GM23338 (cell line): ENCODE data around the gene GMPR. TPM values are rescaled to one million over a fixed set of nuclear protein-coding genes. Genes with fewer than 3 reads are reported as not detected.

Experiments
- ATAC-seq: fragments of 200-7000 bp; cut with Tn5 transposase; 3 replicates; pipeline ENCODE4 v1.9.1; 2020
- DNase-seq: peaks from one replicate; pipeline ENCODE4 v3.0.0-alpha.2; 2015; ENCODE audit warnings: low spot score
- H2AFZ ChIP-seq: fragments of 200-600 bp; sonication (generic); 2 replicates; pipeline ENCODE4 v1.8.0; 2016; ENCODE audit warnings: antibody characterized with exemption, mild to moderate bottlenecking, moderate library complexity
- H3F3A ChIP-seq: fragments of 200-600 bp; sonication (generic); replicated peaks from 2 replicates; pipeline ENCODE4 v1.8.0; 2017; ENCODE audit warnings: antibody characterized with exemption, mixed run types, low read depth
- H3K27ac ChIP-seq: fragments of 200-600 bp; sonication (generic); 2 replicates; pipeline ENCODE4 v1.6.1; 2016; ENCODE audit warnings: low read depth
- H3K27me3 ChIP-seq: fragments of 200-600 bp; sonication (generic); 2 replicates; pipeline ENCODE4 v1.8.0; 2016; ENCODE audit warnings: mild to moderate bottlenecking, mixed run types, moderate library complexity; ENCODE audit not compliant: insufficient read depth
- H3K36me3 ChIP-seq: fragments of 200-600 bp; sonication (generic); 2 replicates; pipeline ENCODE4 v1.8.0; 2016; ENCODE audit warnings: mild to moderate bottlenecking; ENCODE audit not compliant: insufficient read depth
- H3K4me1 ChIP-seq: fragments of 200-600 bp; sonication (generic); 2 replicates; pipeline ENCODE4 v1.8.0; 2016; ENCODE audit warnings: mild to moderate bottlenecking, moderate library complexity; ENCODE audit not compliant: insufficient read depth
- H3K4me2 ChIP-seq: fragments of 200-600 bp; sonication (generic); 2 replicates; pipeline ENCODE4 v1.7.1; 2017; ENCODE audit warnings: mixed run types
- H3K4me3 ChIP-seq: fragments of 200-600 bp; sonication (generic); 2 replicates; pipeline ENCODE4 v1.6.1; 2016; ENCODE audit warnings: mixed run types
- H3K79me2 ChIP-seq: fragments of 200-600 bp; sonication (generic); replicated peaks from 2 replicates; pipeline ENCODE4 v1.8.0; 2017; ENCODE audit warnings: mild to moderate bottlenecking; ENCODE audit not compliant: insufficient read depth
- H3K9me2 ChIP-seq: fragments of 200-600 bp; sonication (generic); 2 replicates; pipeline ENCODE4 v1.8.0; 2017; ENCODE audit not compliant: insufficient read depth
- H4K20me1 ChIP-seq: fragments of 200-600 bp; sonication (generic); replicated peaks from 2 replicates; pipeline ENCODE4 v1.8.0; 2017; ENCODE audit warnings: mild to moderate bottlenecking; ENCODE audit not compliant: insufficient read depth
- H3K27ac Mint-ChIP-seq: 2 replicates; pipeline ENCODE4 v1.8.0; 2020; ENCODE audit warnings: inconsistent platforms, mild to moderate bottlenecking, moderate library complexity, mixed read lengths
- H3K27me3 Mint-ChIP-seq: 3 replicates; pipeline ENCODE4 v1.8.0; 2022; ENCODE audit warnings: low read depth, mild to moderate bottlenecking, moderate library complexity, mixed read lengths, inconsistent platforms; ENCODE audit not compliant: insufficient read depth, poor library complexity
- H3K36me3 Mint-ChIP-seq: 3 replicates; pipeline ENCODE4 v1.8.0; 2021; ENCODE audit warnings: low read depth, mild to moderate bottlenecking, inconsistent platforms, moderate library complexity, mixed read lengths
- H3K4me1 Mint-ChIP-seq: 3 replicates; pipeline ENCODE4 v1.8.0; 2020; ENCODE audit warnings: mild to moderate bottlenecking, inconsistent platforms, mixed read lengths
- H3K4me3 Mint-ChIP-seq: 3 replicates; pipeline ENCODE4 v1.8.0; 2021; ENCODE audit warnings: moderate library complexity, mild to moderate bottlenecking, inconsistent platforms, mixed read lengths
- H3K9me3 Mint-ChIP-seq: 3 replicates; pipeline ENCODE4 v1.8.0; 2020; ENCODE audit warnings: moderate library complexity, mild to moderate bottlenecking, inconsistent platforms, mixed read lengths
- CREB1 ChIP-seq: fragments of 250-450 bp; sonication (Bioruptor Pico); IDR thresholded peaks from 2 replicates; pipeline ENCODE4 v1.5.0; 2020; ENCODE audit warnings: low read depth, mild to moderate bottlenecking, moderate library complexity
- CTCF ChIP-seq, 2 experiments: fragments of 200-600 bp in 1 of 2; sonication (generic) in 1 of 2; conservative IDR thresholded peaks; 2 replicates each; pipeline versions ENCODE4 v1.5.1 to v1.6.1; 2016 to 2017; ENCODE audit warnings: antibody characterized with exemption in 2 of 2, low read depth in 2 of 2, mild to moderate bottlenecking in 2 of 2, moderate library complexity in 1 of 2
- ETS1 ChIP-seq: IDR thresholded peaks from 2 replicates; pipeline ENCODE4 v1.6.1; 2016; ENCODE audit warnings: antibody characterized with exemption
- EZH2 ChIP-seq: fragments of 200-600 bp; sonication (generic); IDR thresholded peaks from one replicate; pipeline ENCODE4 v1.8.0; 2017; ENCODE audit warnings: antibody characterized with exemption, mild to moderate bottlenecking, low read depth; ENCODE audit not compliant: unreplicated experiment
- EZH2phosphoT487 ChIP-seq: fragments of 200-600 bp; sonication (generic); IDR thresholded peaks from one replicate; pipeline ENCODE4 v1.8.1; 2018; ENCODE audit warnings: antibody characterized with exemption; ENCODE audit not compliant: unreplicated experiment
- JUNB ChIP-seq: IDR thresholded peaks from one replicate; pipeline ENCODE4 v1.6.1; 2016; ENCODE audit warnings: antibody characterized with exemption; ENCODE audit not compliant: unreplicated experiment
- POLR2AphosphoS5 ChIP-seq: IDR thresholded peaks from 2 replicates; pipeline ENCODE4 v1.6.1; 2016; ENCODE audit warnings: antibody characterized with exemption, low read depth
- REST ChIP-seq: IDR thresholded peaks from one replicate; pipeline ENCODE4 v1.6.1; 2018; ENCODE audit warnings: antibody characterized with exemption; ENCODE audit not compliant: unreplicated experiment
- STAT1 ChIP-seq: IDR thresholded peaks from one replicate; pipeline ENCODE4 v1.6.1; 2016; ENCODE audit warnings: antibody characterized with exemption; ENCODE audit not compliant: unreplicated experiment
- ZNF114 ChIP-seq: fragments of 250-450 bp; sonication (Bioruptor Pico); IDR thresholded peaks from 2 replicates; pipeline ENCODE4 v1.5.0; 2020; ENCODE audit warnings: mild to moderate bottlenecking, moderate library complexity
- ZNF331 ChIP-seq: fragments of 250-450 bp; sonication (Bioruptor Pico); IDR thresholded peaks from 2 replicates; pipeline ENCODE4 v1.5.0; 2020; ENCODE audit warnings: low read depth, mild to moderate bottlenecking, moderate library complexity
- polyA plus RNA-seq: library from polyadenylated mRNA; unstranded; fragments of >200 nt; fragmentation: Nextera tagmentation; extraction: Ambion mirVana; gene quantifications from 2 replicates; pipeline ENCODE4 v1.2.1, GENCODE V29; 2016
- total RNA-seq: library from RNA; depleted of rRNA; stranded (reverse); fragments of >200 nt; shearing (Covaris generic); gene quantifications from 2 replicates; pipeline ENCODE4 v1.2.3, GENCODE V29; 2014

GMPR gene
- total and polyA plus RNA-seq, 2 experiments from 2014 or later: 0.23 to 0.35 TPM

- no peak for TF ChIP-seq REST
- TF ChIP-seq ZNF114 (CRISPR knock-in tag): no peak
- TF ChIP-seq EZH2phosphoT487: no peak
- TF ChIP-seq STAT1: no peak
- no peak for TF ChIP-seq JUNB
- no peak for TF ChIP-seq CTCF (conservative IDR thresholded peaks at IDR 0.05; ENCODE audit: low read depth in 2 of 2)
- TF ChIP-seq EZH2: no peak
- no peak for TF ChIP-seq CREB1 (CRISPR knock-in tag)
Measured at GRCh38 chr6:16201706-16202105, 36.7 kb upstream of the GMPR start (continued).

- Histone ChIP-seq H3K27me3 (no peaks in the 10 kb centered on the region), H3K79me2 (no peaks in the 10 kb centered on the region), H3F3A (no peaks in the 10 kb centered on the region), H3K4me1 (no peaks in the 10 kb centered on the region), H3K36me3 (no peaks in the 10 kb centered on the region), H2AFZ (peak overlapping the region; percentile 57; the same call in 1 of the 2 replicates), H4K20me1 (no peaks in the 10 kb centered on the region), H3K27ac (no peak overlapping the region), H3K9me2 (no peaks in the 10 kb centered on the region), H3K4me3 (no peak overlapping the region), H3K4me2 (no peak overlapping the region)
- no peak for DNase-seq
- Mint-ChIP-seq H3K4me3 (no peak overlapping the region), H3K27ac (no peak overlapping the region), H3K27me3 (no peaks in the 10 kb centered on the region), H3K9me3 (no peaks in the 10 kb centered on the region; the same call in 2 of the 3 replicates), H3K4me1 (peaks cover 7% of the 10 kb centered on the region; the same call in 2 of the 3 replicates), H3K36me3 (no peaks in the 10 kb centered on the region)
- no peak for ATAC-seq
- no peak for TF ChIP-seq ZNF331
- no peak for TF ChIP-seq POLR2AphosphoS5
- TF ChIP-seq ZNF114 (CRISPR knock-in tag): no peak
- TF ChIP-seq CTCF (conservative IDR thresholded peaks at IDR 0.05; ENCODE audit: low read depth in 2 of 2): no peak
- no peak for TF ChIP-seq ETS1
- no peak for TF ChIP-seq CREB1 (CRISPR knock-in tag)
Measured at GRCh38 chr6:16204653-16205376, 33.6 kb upstream of the GMPR start.
